GM06990 (cell line): ENCODE measurements around the gene SNX22.
A peak's percentile ranks its signal among the peaks of the same experiment; 100 is the strongest.
"Not testable (repeated sequence)": the region's sequence is repeated elsewhere in the genome, so short reads cannot be mapped to it uniquely, and the experiment has no call there.

Experiments
- DNase-seq: peaks from one replicate; pipeline ENCODE4 v3.0.0-alpha.2; 2011; ENCODE audit not compliant: insufficient read length; ENCODE audit errors: extremely low read depth
- H3K27me3 ChIP-seq: replicated peaks from 2 replicates; pipeline ENCODE4 v1.6.0; 2011; ENCODE audit warnings: low read length; ENCODE audit not compliant: control insufficient read depth, insufficient read depth
- H3K36me3 ChIP-seq: 2 replicates; pipeline ENCODE4 v1.5.1; 2011; ENCODE audit warnings: low read length; ENCODE audit not compliant: control insufficient read depth, insufficient read depth
- H3K4me3 ChIP-seq: replicated peaks from 2 replicates; pipeline ENCODE4 v1.5.1; 2011; ENCODE audit warnings: low read depth, mild to moderate bottlenecking, control low read depth, low read length
- CTCF ChIP-seq: IDR thresholded peaks from 2 replicates; pipeline ENCODE4 v1.5.1; 2011; ENCODE audit warnings: low read length, control low read depth, mild to moderate bottlenecking, inconsistent platforms; ENCODE audit not compliant: insufficient read depth, poor library complexity, severe bottlenecking

SNX22 gene

GRCh38 chr15:64151727-64152506 is at the start of gene SNX22:
SNX22 (plus strand) TSS chr15:64151731; CDS start chr15:64151776, 45 bp downstream.
- H3K27me3 ChIP-seq: no peaks in the 10 kb centered on the region
- TF ChIP-seq CTCF: no peak
- H3K36me3 ChIP-seq: peaks cover 19% of the 10 kb centered on the region
- peak; percentile 71 for DNase-seq
- H3K4me3 ChIP-seq: peak within 1 kb of the TSS; percentile 83

- DNase-seq: no peak
- Histone ChIP-seq H3K4me3 (no peak overlapping the region), H3K36me3 (no peaks in the 10 kb centered on the region), H3K27me3 (no peaks in the 10 kb centered on the region)
- TF ChIP-seq CTCF: no peak
These were observed 49.0 kb upstream of the SNX22 start for GRCh38 chr15:64102497-64102896.

GRCh38 chr15:64105113-64105704 is 46.3 kb upstream of the SNX22 start:
- H3K27me3 ChIP-seq: no peaks in the 10 kb centered on the region
- TF ChIP-seq CTCF: no peak
- H3K36me3 ChIP-seq: no peaks in the 10 kb centered on the region
- DNase-seq: no peak
- no peak overlapping the region for H3K4me3 ChIP-seq

GRCh38 chr15:64107337-64107736 is 44.2 kb upstream of the SNX22 start:
- TF ChIP-seq CTCF: no peak
- no peak overlapping the region for H3K4me3 ChIP-seq
- no peak for DNase-seq
- no peaks in the 10 kb centered on the region for H3K27me3 ChIP-seq
- H3K36me3 ChIP-seq: no peaks in the 10 kb centered on the region

GRCh38 chr15:64110108-64110701 is 41.3 kb upstream of the SNX22 start:
- H3K36me3 ChIP-seq, DNase-seq, H3K4me3 ChIP-seq, H3K27me3 ChIP-seq: not testable (repeated sequence)

- no peak for DNase-seq
- H3K36me3 ChIP-seq: peaks cover 5% of the 10 kb centered on the region
- no peaks in the 10 kb centered on the region for H3K27me3 ChIP-seq
- H3K4me3 ChIP-seq: no peak overlapping the region
- TF ChIP-seq CTCF: no peak
These were observed 40.4 kb upstream of the SNX22 start for GRCh38 chr15:64110950-64111678.
